ENCODE results near the gene MEX3A.
"Not testable (repeated sequence)": the region's sequence is repeated elsewhere in the genome, so short reads cannot be mapped to it uniquely, and the experiment has no call there.

The MEX3A gene

GRCh38 chr1:156119503-156120209 lies 37.4 kb upstream of the MEX3A start:
- in situ Hi-C loops (cut with HindIII; ENCODE audit: low sequenced_read_pairs), result no loop called here

GRCh38 chr1:156118177-156118868 lies 36.1 kb upstream of the MEX3A start:
- in situ Hi-C loops (cut with HindIII; ENCODE audit: low sequenced_read_pairs), result no loop called here

- in situ Hi-C loops (cut with HindIII; ENCODE audit: low sequenced_read_pairs), result no loop called here
Measured at GRCh38 chr1:156117414-156118176, 35.3 kb upstream of the MEX3A start.

GRCh38 chr1:156116731-156117130 lies 34.5 kb upstream of the MEX3A start:
- in situ Hi-C loops (cut with HindIII; ENCODE audit: low sequenced_read_pairs), result not testable (repeated sequence)

GRCh38 chr1:156115514-156116374 lies 33.5 kb upstream of the MEX3A start:
- in situ Hi-C loops (cut with HindIII; ENCODE audit: low sequenced_read_pairs), result no loop called here

GRCh38 chr1:156114919-156115513 lies 32.8 kb upstream of the MEX3A start:
- in situ Hi-C loops (cut with HindIII; ENCODE audit: low sequenced_read_pairs), result no loop called here

GRCh38 chr1:156114101-156114918 lies 32.0 kb upstream of the MEX3A start, which contains the start of gene LMNA:
Gene LMNA (plus strand): TSS chr1:156114711. CDS start chr1:156114919, 208 bp downstream.
- in situ Hi-C loops (cut with HindIII; ENCODE audit: low sequenced_read_pairs), result no loop called here

- in situ Hi-C loops (cut with HindIII; ENCODE audit: low sequenced_read_pairs), result no loop called here
Measured at GRCh38 chr1:156113282-156113950, 31.2 kb upstream of the MEX3A start.

- in situ Hi-C loops (cut with HindIII; ENCODE audit: low sequenced_read_pairs), result no loop called here
Measured at GRCh38 chr1:156112276-156113137, 30.2 kb upstream of the MEX3A start.

- in situ Hi-C loops (cut with HindIII; ENCODE audit: low sequenced_read_pairs), result no loop called here
Measured at GRCh38 chr1:156111355-156111962, 29.2 kb upstream of the MEX3A start.

- in situ Hi-C loops (cut with HindIII; ENCODE audit: low sequenced_read_pairs), result no loop called here
Measured at GRCh38 chr1:156110252-156110651, 28.0 kb upstream of the MEX3A start.

GRCh38 chr1:156108664-156109241 lies 26.5 kb upstream of the MEX3A start:
- in situ Hi-C loops (cut with HindIII; ENCODE audit: low sequenced_read_pairs), result no loop called here

- in situ Hi-C loops (cut with HindIII; ENCODE audit: low sequenced_read_pairs), result no loop called here
Measured at GRCh38 chr1:156108057-156108456, 25.8 kb upstream of the MEX3A start.

- in situ Hi-C loops (cut with HindIII; ENCODE audit: low sequenced_read_pairs), result no loop called here
Measured at GRCh38 chr1:156106624-156107488, 24.6 kb upstream of the MEX3A start.

GRCh38 chr1:156104861-156105832 lies 22.9 kb upstream of the MEX3A start:
- in situ Hi-C loops (cut with HindIII; ENCODE audit: low sequenced_read_pairs), result loop anchor here (5.0 kb wide), 1 partner anchor 32 kb away; no protein-coding TSS in a partner anchor
